ENCODE data around the gene BRPF1. TPM values are rescaled to one million over a fixed set of nuclear protein-coding genes. Genes with fewer than 3 reads are reported as not detected.

Gene BRPF1
- total RNA-seq, 6 experiments from 2014 or later, result 3.5 to 5.4 (median 5.1) TPM

GRCh38 chr3:9697892-9698291 is 33.6 kb upstream of the BRPF1 start:
- TF ChIP-seq, protein P1, sequence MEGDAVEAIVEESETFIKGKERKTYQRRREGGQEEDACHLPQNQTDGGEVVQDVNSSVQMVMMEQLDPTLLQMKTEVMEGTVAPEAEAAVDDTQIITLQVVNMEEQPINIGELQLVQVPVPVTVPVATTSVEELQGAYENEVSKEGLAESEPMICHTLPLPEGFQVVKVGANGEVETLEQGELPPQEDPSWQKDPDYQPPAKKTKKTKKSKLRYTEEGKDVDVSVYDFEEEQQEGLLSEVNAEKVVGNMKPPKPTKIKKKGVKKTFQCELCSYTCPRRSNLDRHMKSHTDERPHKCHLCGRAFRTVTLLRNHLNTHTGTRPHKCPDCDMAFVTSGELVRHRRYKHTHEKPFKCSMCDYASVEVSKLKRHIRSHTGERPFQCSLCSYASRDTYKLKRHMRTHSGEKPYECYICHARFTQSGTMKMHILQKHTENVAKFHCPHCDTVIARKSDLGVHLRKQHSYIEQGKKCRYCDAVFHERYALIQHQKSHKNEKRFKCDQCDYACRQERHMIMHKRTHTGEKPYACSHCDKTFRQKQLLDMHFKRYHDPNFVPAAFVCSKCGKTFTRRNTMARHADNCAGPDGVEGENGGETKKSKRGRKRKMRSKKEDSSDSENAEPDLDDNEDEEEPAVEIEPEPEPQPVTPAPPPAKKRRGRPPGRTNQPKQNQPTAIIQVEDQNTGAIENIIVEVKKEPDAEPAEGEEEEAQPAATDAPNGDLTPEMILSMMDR (IDR thresholded peaks at IDR 0.05), result no peak
- TF ChIP-seq POLR2A (IDR thresholded peaks at IDR 0.05), result no peak
- intact Hi-C loops (cut with DNase I), result no loop called here
- DNase-seq (no peak), ATAC-seq (no peak)
- no peaks in the 10 kb centered on the region for H3K27me3 ChIP-seq
- H3K9me3 ChIP-seq, result no peaks in the 10 kb centered on the region
- 83% methylated on average over 1 of the region's 4 CpGs for WGBS (ENCODE audit: insufficient coverage, low coverage, low lambda C conversion rate, missing lambda C conversion rate)
- no peak overlapping the region for H3K27ac ChIP-seq
- no peak overlapping the region for H3K4me3 ChIP-seq
- peaks cover 0 to 42% (median 2%) of the 10 kb centered on the region in 4 donors for H3K36me3 ChIP-seq
- H3K4me1 ChIP-seq, result no peaks in the 10 kb centered on the region

- Histone ChIP-seq H3K9me3 (no peaks in the 10 kb centered on the region), H3K4me1 (no peaks in the 10 kb centered on the region), H3K27me3 (no peaks in the 10 kb centered on the region), H3K27ac (no peak overlapping the region), H3K36me3 (peaks cover 0 to 38% (median 2%) of the 10 kb centered on the region in 4 donors), H3K4me3 (no peak overlapping the region)
- WGBS (ENCODE audit: insufficient coverage, low coverage, low lambda C conversion rate, missing lambda C conversion rate), result 100% methylated on average over 1 of the region's 3 CpGs
- TF ChIP-seq POLR2A (IDR thresholded peaks at IDR 0.05), result no peak
- TF ChIP-seq, protein P1 (IDR thresholded peaks at IDR 0.05), result no peak
- intact Hi-C loops (cut with DNase I), result no loop called here
- no peak for ATAC-seq
- DNase-seq, result no peak
Measured at GRCh38 chr3:9698293-9698692, 33.2 kb upstream of the BRPF1 start.

DNA sequence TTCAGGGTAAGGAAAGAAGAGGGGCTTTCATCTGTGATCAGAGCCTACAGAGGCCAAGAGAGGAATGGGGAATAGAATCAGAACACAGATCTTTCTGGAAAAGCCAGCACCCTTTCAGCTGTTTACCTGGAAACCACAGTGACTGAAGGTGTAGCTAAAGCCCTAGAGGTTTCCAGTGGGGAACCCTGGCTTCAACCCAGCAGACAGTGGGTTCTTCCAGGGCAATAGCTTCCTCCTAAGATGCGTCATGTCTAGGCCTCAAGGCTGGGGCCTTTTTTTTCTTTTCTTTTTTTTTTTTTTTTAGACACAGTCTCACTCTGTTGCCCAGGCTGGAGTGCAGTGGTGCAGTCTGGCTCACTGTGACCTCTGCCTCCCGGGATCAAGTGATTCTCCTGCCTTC is 31.0 kb upstream of the BRPF1 start:
- intact Hi-C loops (cut with DNase I), result no loop called here
- H3K27me3 ChIP-seq, result peaks cover 0 to 8% of the 10 kb centered on the region in 2 donors
- TF ChIP-seq POLR2A (IDR thresholded peaks at IDR 0.05), result no peak
- TF ChIP-seq, protein P1 (IDR thresholded peaks at IDR 0.05), result no peak
- DNase-seq (no peak), ATAC-seq (no peak)
- no peak overlapping the region for H3K27ac ChIP-seq
- H3K9me3 ChIP-seq, result no peaks in the 10 kb centered on the region
- no peak overlapping the region for H3K4me3 ChIP-seq
- 75% methylated on average over 1 of the region's 2 CpGs for WGBS (ENCODE audit: insufficient coverage, low coverage, low lambda C conversion rate, missing lambda C conversion rate)
- H3K36me3 ChIP-seq, result peaks cover 0 to 23% (median 2%) of the 10 kb centered on the region in 4 donors
- H3K4me1 ChIP-seq, result peaks cover 0 to 13% (median 0%) of the 10 kb centered on the region in 4 donors

DNA sequence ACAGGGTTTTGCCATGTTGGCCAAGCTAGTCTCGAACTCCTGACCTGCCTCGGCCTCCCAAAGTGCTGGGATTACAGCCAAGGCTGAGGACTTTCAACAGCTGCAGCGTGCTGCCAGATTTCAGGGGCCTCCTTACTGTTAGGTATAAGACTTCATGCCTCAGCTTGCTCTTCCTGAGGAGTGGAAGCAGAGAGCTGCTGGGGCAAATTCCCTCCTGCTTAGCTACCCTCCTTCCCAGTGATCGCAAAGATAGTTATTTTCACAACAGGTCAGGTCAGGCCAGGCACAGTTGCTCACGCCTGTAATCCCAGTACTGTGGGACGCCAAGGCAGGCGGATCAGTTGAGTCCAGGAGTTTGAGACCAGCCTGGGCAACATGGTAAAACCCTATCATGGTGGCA is 30.5 kb upstream of the BRPF1 start:
- 100% methylated on average over 1 of the region's 7 CpGs for WGBS (ENCODE audit: insufficient coverage, low coverage, low lambda C conversion rate, missing lambda C conversion rate)
- intact Hi-C loops (cut with DNase I), result no loop called here
- Histone ChIP-seq H3K27me3 (peaks cover 0 to 8% of the 10 kb centered on the region in 2 donors), H3K27ac (no peak overlapping the region), H3K9me3 (no peaks in the 10 kb centered on the region), H3K4me3 (no peak overlapping the region), H3K36me3 (peaks cover 0 to 19% (median 2%) of the 10 kb centered on the region in 4 donors), H3K4me1 (peaks cover 0 to 13% (median 0%) of the 10 kb centered on the region in 4 donors)
- DNase-seq (no peak), ATAC-seq (no peak)
- TF ChIP-seq POLR2A (IDR thresholded peaks at IDR 0.05), result no peak
- TF ChIP-seq, protein P1 (IDR thresholded peaks at IDR 0.05), result no peak

DNA sequence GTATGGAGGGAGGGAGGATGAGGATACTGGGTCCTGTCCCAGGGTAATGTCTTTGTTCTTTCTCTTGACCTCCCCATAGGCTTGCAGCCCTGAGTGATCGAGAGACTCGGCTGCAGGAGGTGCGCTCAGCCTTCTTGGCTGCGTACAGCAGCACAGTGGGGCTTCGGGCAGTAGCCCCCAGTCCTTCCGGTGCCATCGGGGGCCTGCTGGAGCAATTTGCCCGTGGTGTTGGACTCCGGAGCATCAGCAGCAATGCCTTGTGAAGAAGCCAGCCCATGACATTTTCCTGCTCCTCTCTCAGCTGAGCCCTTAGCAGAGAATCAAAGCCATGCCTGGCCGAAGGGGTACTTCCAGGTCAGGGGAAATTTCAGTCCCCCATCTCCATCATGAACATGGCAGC is 29.8 kb upstream of the BRPF1 start:
- DNase-seq, result no peak
- intact Hi-C loops (cut with DNase I), result no loop called here
- no peaks in the 10 kb centered on the region for H3K9me3 ChIP-seq
- no CpG with 5 or more reads among the region's 10 CpGs for WGBS (ENCODE audit: insufficient coverage, low coverage, low lambda C conversion rate, missing lambda C conversion rate)
- H3K4me3 ChIP-seq, result no peak overlapping the region
- TF ChIP-seq POLR2A (IDR thresholded peaks at IDR 0.05), result no peak
- TF ChIP-seq, protein P1 (IDR thresholded peaks at IDR 0.05), result no peak
- no peak for ATAC-seq
- peaks cover 0 to 8% of the 10 kb centered on the region in 2 donors for H3K27me3 ChIP-seq
- peaks cover 0 to 19% (median 2%) of the 10 kb centered on the region in 4 donors for H3K36me3 ChIP-seq
- peaks cover 0 to 13% (median 0%) of the 10 kb centered on the region in 4 donors for H3K4me1 ChIP-seq
- H3K27ac ChIP-seq, result no peak overlapping the region

Measured in right lobe of liver (tissue), 6 donors.